ENCODE results near the gene KIF2A.

Gene KIF2A

GRCh38 chr5:62395210-62395950 lies 89.4 kb downstream of the KIF2A start:
- DNase-seq, result no peak

GRCh38 chr5:62403411-62404250 lies 97.6 kb downstream of the KIF2A start, which contains the start of gene DIMT1:
Gene DIMT1, minus strand, starts transcription at chr5:62403905. Its CDS starts 133 bp downstream, at chr5:62403772.
- peak; percentile 83 for DNase-seq

- peak; percentile 96 for DNase-seq
Observed at GRCh38 chr5:62412549-62413329, 106.7 kb downstream of the KIF2A start, which contains the start of gene IPO11. Gene IPO11, plus strand, starts transcription at chr5:62412763. Its CDS starts 24,517 bp downstream, at chr5:62437280.

GRCh38 chr5:62413711-62414110 lies 107.7 kb downstream of the KIF2A start:
- no peak for DNase-seq

GRCh38 chr5:62418462-62419076 lies 112.6 kb downstream of the KIF2A start:
- no peak for DNase-seq

GRCh38 chr5:62419609-62420008 lies 113.6 kb downstream of the KIF2A start:
- DNase-seq, result no peak

- no peak for DNase-seq
Observed at GRCh38 chr5:62421414-62421813, 115.4 kb downstream of the KIF2A start.

GRCh38 chr5:62424763-62425162 lies 118.8 kb downstream of the KIF2A start:
- no peak for DNase-seq

- no peak for DNase-seq
Observed at GRCh38 chr5:62431735-62432620, 126.0 kb downstream of the KIF2A start.

- no peak for DNase-seq
Observed at GRCh38 chr5:62432621-62433064, 126.6 kb downstream of the KIF2A start.

All from NCI-H524 treated with DMSO at 0.1 percent for 48 hours (cell line).